Measurements from ENCODE around the gene ATL1. TPM values are rescaled to one million over a fixed set of nuclear protein-coding genes. Genes with fewer than 3 reads are reported as not detected.

The ATL1 gene
- total and polyA plus RNA-seq, 2 of the 8 experiments (the other 6 are each of a cell fraction or from before 2014, with no cell fraction given): 4.0 to 5.9 TPM

DNA sequence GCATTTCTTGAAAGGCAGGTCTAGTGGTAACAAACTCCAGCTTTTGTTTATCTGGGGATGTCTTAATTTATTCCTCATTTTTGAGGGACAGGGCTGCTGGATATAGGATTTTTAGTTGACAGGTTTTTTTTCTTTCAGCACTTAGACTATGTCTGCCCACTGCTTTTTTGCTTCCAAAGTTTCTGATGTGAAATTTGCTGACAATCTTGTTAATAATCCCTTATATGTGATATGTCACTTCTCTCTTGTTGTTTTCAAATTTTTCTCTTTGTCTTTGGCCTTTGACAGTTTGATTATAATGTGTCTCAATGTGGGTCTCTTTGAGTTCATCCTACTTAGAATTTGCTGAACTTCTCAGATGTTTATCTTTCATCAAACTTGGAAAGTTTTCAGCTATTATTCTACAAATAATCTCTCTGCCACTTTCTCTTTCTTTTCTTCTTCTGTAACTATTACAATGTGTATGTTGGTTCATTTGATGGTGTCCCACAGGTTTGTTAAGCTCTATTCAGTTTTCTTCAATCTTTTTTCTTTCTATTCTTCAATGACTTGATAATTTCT lies 9.8 kb downstream of the ATL1 start:
- Histone ChIP-seq H2BK20ac (ENCODE audit: low read length) (no peak overlapping the region), H3K79me1 (ENCODE audit: low read depth, low read length) (no peaks in the 10 kb centered on the region), H3K4me1 (replicated peaks in 1 of 4; ENCODE audit: control insufficient read depth in 3 of 4, insufficient read depth in 4 of 4, low read length in 3 of 4) (no peaks in the 10 kb centered on the region), H2BK12ac (ENCODE audit: low read depth, low read length) (no peak overlapping the region), H3K18ac (ENCODE audit: extremely low read depth, low read length) (no peak overlapping the region), H2AK5ac (ENCODE audit: low read depth, low read length) (no peak overlapping the region), H4K8ac (ENCODE audit: extremely low read depth, insufficient read depth, low read length) (no peak overlapping the region), H3K4me3 (ENCODE audit: extremely low read depth in 1 of 4, insufficient read depth in 2 of 4, low read depth in 3 of 4, low read length in 4 of 4) (no peak overlapping the region), H2BK15ac (ENCODE audit: low read length) (no peak overlapping the region), H3K56ac (replicated peaks; ENCODE audit: insufficient read length, low read depth, low read length) (no peak overlapping the region), H4K20me1 (replicated peaks in 1 of 2; ENCODE audit: control insufficient read depth in 1 of 2, insufficient read depth in 2 of 2, low read length in 2 of 2) (no peaks in the 10 kb centered on the region), H3K23ac (ENCODE audit: insufficient read length) (no peak overlapping the region), H3K4me2 (ENCODE audit: insufficient read depth in 1 of 2, low read depth in 2 of 2, low read length in 2 of 2) (no peak overlapping the region), H2BK120ac (replicated peaks; ENCODE audit: low read depth, low read length) (no peak overlapping the region), H3K4ac (replicated peaks; ENCODE audit: insufficient read length, low read depth, low read length) (no peak overlapping the region), H2AFZ (ENCODE audit: low read length) (no peak overlapping the region), H3K9ac (replicated peaks in 1 of 4; ENCODE audit: extremely low read depth in 1 of 4, low read depth in 3 of 4, low read length in 3 of 4) (no peak overlapping the region), H2BK5ac (ENCODE audit: low read depth, low read length) (no peak overlapping the region), H3K27me3 (replicated peaks in 1 of 4; ENCODE audit: control insufficient read depth in 3 of 4, extremely low read depth in 1 of 4, insufficient read depth in 3 of 4, low read length in 3 of 4) (no peaks in the 10 kb centered on the region), H4K91ac (replicated peaks; ENCODE audit: insufficient read length, low read length) (no peak overlapping the region), H3K14ac (ENCODE audit: insufficient read length) (no peak overlapping the region), H3K9me3 (ENCODE audit: insufficient read depth in 2 of 2, low read depth in 1 of 2, low read length in 1 of 2) (peaks cover 2 to 5% of the 10 kb centered on the region in 2 experiments; a peak in 1 of 4 replicates), H4K5ac (ENCODE audit: insufficient read length, low read depth, low read length) (no peak overlapping the region), H3K79me2 (ENCODE audit: control insufficient read depth in 1 of 2, insufficient read depth in 2 of 2, low read length in 2 of 2) (no peaks in the 10 kb centered on the region), H3K27ac (ENCODE audit: low read depth, low read length) (no peak overlapping the region), H3K36me3 (ENCODE audit: control insufficient read depth in 2 of 4, insufficient read depth in 4 of 4, low read length in 3 of 4) (no peaks in the 10 kb centered on the region), H3K23me2 (ENCODE audit: low read depth, low read length) (no peaks in the 10 kb centered on the region)
- CTCF ChIA-PET (ENCODE audit: partially characterized antibody): interaction anchor here (0.6 to 1.1 kb wide), 2 partner anchors 18 to 20 kb away, joined by 3 read pairs; no protein-coding TSS in a partner anchor
- FAIRE-seq: no peak
- DNase-seq (ENCODE audit: low read depth in 1 of 2, low spot score in 2 of 2): no peak
- POLR2A ChIA-PET (ENCODE audit: partially characterized antibody): interaction anchor here (0.6 to 1.1 kb wide), 2 partner anchors 10 to 344 kb away, joined by 4 to 7 read pairs; partner anchors contain the start of gene ATL1
- TF ChIP-seq JUND (IDR thresholded peaks at IDR 0.05; ENCODE audit: low read length) (no peak), YY1 (IDR thresholded peaks at IDR 0.05; ENCODE audit: low read depth, low read length) (no peak), RFX5 (IDR thresholded peaks at IDR 0.05; ENCODE audit: borderline replicate concordance, low read depth, low read length) (no peak)

All from H1 (cell line).